ENCODE data around the gene CUL1. TPM values are rescaled to one million over a fixed set of nuclear protein-coding genes. Genes with fewer than 3 reads are reported as not detected.

CUL1 gene
- total RNA-seq, 1 experiment from 2014 or later: 72.3 TPM

DNA sequence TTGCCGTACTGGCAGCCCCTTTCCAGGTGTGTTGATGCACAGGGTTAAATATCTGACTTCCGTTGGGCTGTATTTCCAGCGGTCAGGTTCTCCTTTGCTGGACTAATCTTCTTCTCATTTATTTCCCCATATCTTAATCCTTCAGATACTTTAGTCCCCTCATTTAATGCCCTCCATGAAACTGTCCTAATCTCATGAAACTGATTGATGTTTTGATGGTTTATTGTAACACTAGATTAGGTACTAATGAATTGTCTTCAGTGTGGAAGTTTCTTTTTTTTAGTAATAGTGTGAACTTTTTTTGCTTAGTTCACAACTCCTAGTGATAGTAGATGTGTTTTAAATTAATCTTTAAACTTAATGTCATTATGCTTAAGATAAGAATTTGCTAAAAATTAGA is 6.3 kb downstream of the CUL1 start:
- H3K18ac ChIP-seq (ENCODE audit: insufficient read length, low read depth, low read length): no peak overlapping the region
- H3K23ac ChIP-seq (ENCODE audit: insufficient read length, low read depth, low read length): no peak overlapping the region
- no peaks in the 10 kb centered on the region; a peak in 1 of 5 replicates for H3K9me3 Mint-ChIP-seq
- H4K5ac ChIP-seq (ENCODE audit: insufficient read length, low read depth, low read length): no peak overlapping the region
- TF ChIP-seq, protein P1, sequence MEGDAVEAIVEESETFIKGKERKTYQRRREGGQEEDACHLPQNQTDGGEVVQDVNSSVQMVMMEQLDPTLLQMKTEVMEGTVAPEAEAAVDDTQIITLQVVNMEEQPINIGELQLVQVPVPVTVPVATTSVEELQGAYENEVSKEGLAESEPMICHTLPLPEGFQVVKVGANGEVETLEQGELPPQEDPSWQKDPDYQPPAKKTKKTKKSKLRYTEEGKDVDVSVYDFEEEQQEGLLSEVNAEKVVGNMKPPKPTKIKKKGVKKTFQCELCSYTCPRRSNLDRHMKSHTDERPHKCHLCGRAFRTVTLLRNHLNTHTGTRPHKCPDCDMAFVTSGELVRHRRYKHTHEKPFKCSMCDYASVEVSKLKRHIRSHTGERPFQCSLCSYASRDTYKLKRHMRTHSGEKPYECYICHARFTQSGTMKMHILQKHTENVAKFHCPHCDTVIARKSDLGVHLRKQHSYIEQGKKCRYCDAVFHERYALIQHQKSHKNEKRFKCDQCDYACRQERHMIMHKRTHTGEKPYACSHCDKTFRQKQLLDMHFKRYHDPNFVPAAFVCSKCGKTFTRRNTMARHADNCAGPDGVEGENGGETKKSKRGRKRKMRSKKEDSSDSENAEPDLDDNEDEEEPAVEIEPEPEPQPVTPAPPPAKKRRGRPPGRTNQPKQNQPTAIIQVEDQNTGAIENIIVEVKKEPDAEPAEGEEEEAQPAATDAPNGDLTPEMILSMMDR (conservative IDR thresholded peaks at IDR 0.05): no peak
- H3K4me1 ChIP-seq (ENCODE audit: insufficient read depth, low read length): peaks cover 23% of the 10 kb centered on the region
- no peak overlapping the region for H3K4ac ChIP-seq (ENCODE audit: low read depth, low read length)
- no peaks in the 10 kb centered on the region for H3K23me2 ChIP-seq (ENCODE audit: insufficient read length, low read depth, low read length, poor library complexity, severe bottlenecking)
- no peak overlapping the region for H3K27ac ChIP-seq (ENCODE audit: insufficient read length, low read depth, low read length)
- H3K27me3 Mint-ChIP-seq (ENCODE audit: low read depth): no peaks in the 10 kb centered on the region
- H3K79me1 ChIP-seq (ENCODE audit: insufficient read depth, low read depth, low read length, poor library complexity, severe bottlenecking): peaks cover 3% of the 10 kb centered on the region
- H3K4me2 ChIP-seq (ENCODE audit: insufficient read depth, insufficient read length, low read length): no peak overlapping the region
- H3K27me3 ChIP-seq (ENCODE audit: insufficient read depth, low read length): no peaks in the 10 kb centered on the region
- no peak overlapping the region for H2AFZ ChIP-seq (ENCODE audit: low read length)
- H4K8ac ChIP-seq (replicated peaks; ENCODE audit: insufficient read length, low read depth, low read length): no peak overlapping the region
- H3K79me2 ChIP-seq (ENCODE audit: insufficient read depth, low read length): peaks cover 67% of the 10 kb centered on the region
- H3T11ph ChIP-seq (ENCODE audit: low read length): no peak overlapping the region
- peaks cover 76 to 84% of the 10 kb centered on the region in 2 experiments for H3K4me1 Mint-ChIP-seq
- H3K56ac ChIP-seq (ENCODE audit: insufficient read length, low read depth, low read length): no peak overlapping the region
- H2AK5ac ChIP-seq (ENCODE audit: insufficient read length, low read length): no peak overlapping the region
- no peak overlapping the region for H2BK20ac ChIP-seq (ENCODE audit: low read depth, low read length, poor library complexity, severe bottlenecking)
- no peak overlapping the region for H2BK120ac ChIP-seq (ENCODE audit: low read depth, low read length, poor library complexity, severe bottlenecking)
- H2BK5ac ChIP-seq (ENCODE audit: insufficient read length, low read length): no peak overlapping the region
- H4K91ac ChIP-seq (ENCODE audit: insufficient read length, low read depth, low read length): no peak overlapping the region
- no peak overlapping the region for H2BK15ac ChIP-seq (ENCODE audit: low read depth, low read length)
- H3K27ac Mint-ChIP-seq: peak overlapping the region in 1 of 3 experiments; percentile 4; a peak in 1 of 7 replicates
- H3K4me3 Mint-ChIP-seq: no peak overlapping the region
- no peak for DNase-seq
- no peaks in the 10 kb centered on the region for H3K9me3 ChIP-seq (ENCODE audit: control insufficient read depth, low read depth, low read length)
- H3K14ac ChIP-seq (ENCODE audit: insufficient read depth, low read length): no peak overlapping the region
- H4K20me1 ChIP-seq (ENCODE audit: control insufficient read depth, insufficient read depth, insufficient read length): no peaks in the 10 kb centered on the region
- no peaks in the 10 kb centered on the region; a peak in 1 of 7 replicates for H3K36me3 Mint-ChIP-seq (ENCODE audit: insufficient read depth in 1 of 3, low read depth in 3 of 3)
- no peak overlapping the region for H2BK12ac ChIP-seq (ENCODE audit: insufficient read length, low read depth, low read length)
- no peak overlapping the region for H3K9ac ChIP-seq (ENCODE audit: extremely low read depth, insufficient read length, low read length)
- WGBS (ENCODE audit: extremely low coverage, insufficient read length, low lambda C conversion rate): no CpG with 5 or more reads among the region's 3 CpGs
